ENCODE data around the gene TMX4.

DNA sequence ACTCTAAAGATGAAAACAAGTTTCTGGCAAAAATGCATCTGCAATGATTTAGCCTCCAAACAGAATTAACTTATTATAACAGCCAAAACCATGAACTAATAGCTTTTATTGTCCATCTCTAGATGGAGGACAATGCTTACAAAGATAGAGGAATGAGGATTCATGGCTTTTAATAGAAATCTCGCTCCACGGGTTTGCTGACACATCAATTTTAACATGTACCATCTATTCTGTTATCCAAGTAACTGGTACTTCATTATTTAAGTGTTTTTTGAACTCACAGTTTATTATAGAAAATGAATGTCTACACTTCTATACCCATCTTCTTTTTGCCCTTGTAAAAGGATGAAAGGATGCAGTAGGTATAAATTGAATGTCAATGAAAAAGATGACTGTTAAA, 10.8 kb downstream of the TMX4 start:
- no peak for TF ChIP-seq POLR2A (IDR thresholded peaks at IDR 0.05; ENCODE audit: low read depth, low read length)
- no peak for TF ChIP-seq POLR2AphosphoS5 (IDR thresholded peaks at IDR 0.05; ENCODE audit: low read depth, low read length)
- no peak for TF ChIP-seq TAF1 (IDR thresholded peaks at IDR 0.05; ENCODE audit: borderline replicate concordance, low read depth, low read length)
